ENCODE measurements around the gene GPR152.
"Not testable (repeated sequence)": the region's sequence is repeated elsewhere in the genome, so short reads cannot be mapped to it uniquely, and the experiment has no call there.

Gene GPR152

DNA sequence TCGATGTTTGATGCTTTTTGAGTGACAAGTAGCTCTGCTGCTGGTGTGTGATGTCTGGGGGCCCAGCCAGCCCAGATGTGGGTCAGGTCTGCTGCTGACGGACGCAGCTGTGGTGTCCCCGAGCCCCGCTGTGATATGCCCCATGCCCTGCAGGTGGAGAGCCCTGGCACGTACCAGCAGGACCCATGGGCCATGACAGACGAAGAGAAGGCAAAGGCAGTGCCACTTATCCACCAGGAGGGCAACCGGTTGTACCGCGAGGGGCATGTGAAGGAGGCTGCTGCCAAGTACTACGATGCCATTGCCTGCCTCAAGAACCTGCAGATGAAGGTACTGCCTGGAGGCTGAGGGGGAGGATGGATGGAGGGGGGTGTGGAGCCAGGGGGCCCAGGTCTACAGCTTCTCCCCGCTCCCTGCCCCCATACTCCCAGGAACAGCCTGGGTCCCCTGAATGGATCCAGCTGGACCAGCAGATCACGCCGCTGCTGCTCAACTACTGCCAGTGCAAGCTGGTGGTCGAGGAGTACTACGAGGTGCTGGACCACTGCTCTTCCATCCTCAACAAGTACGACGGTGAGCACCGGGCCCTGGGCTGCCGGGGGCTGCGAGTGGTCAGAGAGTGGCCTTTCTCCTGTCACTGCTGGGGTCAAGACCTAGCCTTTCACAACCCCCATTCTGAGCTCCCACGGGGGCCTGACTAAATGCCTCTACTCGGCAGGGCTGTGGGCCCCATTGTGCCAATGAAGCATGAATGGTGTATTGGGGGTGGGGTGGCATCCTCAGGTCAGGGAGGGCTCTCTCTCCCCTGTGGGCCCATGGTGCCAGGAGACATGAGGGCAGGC lies 37.6 kb upstream of the GPR152 start:
- DNase-seq (ENCODE audit: low read depth in 2 of 3, low spot score in 1 of 3) = no peak

DNA sequence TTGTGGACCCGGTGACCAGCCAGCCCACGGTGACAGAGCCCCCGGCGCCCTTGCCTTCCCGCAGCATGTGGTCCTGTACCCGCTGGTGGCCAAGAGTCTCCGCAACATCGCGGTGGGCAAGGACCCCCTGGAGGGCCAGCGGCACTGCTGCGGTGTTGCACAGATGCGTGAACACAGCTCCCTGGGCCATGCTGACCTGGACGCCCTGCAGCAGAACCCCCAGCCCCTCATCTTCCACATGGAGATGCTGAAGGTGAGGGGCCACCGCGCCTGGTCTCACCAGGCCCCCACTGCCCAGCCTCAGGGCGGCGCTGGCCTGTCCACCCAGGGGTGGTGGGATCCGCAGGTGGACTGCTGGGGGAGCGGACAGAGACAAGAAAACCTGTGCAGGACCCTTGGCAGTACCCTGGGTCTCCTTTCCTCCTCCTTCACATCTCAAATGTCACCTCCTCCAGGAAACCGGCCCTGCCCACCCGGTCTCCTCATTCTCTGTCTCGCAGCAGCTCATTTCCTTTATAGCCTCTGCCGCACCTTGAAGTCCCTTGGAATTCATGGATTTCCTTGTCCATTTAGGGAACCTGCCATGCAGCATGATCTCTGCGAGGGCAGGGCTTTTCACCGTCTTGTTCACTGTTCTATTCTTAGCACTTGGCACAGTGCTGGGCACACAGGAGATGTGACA lies 36.8 kb upstream of the GPR152 start:
- no peak for DNase-seq (ENCODE audit: low read depth in 2 of 3, low spot score in 1 of 3)

DNA sequence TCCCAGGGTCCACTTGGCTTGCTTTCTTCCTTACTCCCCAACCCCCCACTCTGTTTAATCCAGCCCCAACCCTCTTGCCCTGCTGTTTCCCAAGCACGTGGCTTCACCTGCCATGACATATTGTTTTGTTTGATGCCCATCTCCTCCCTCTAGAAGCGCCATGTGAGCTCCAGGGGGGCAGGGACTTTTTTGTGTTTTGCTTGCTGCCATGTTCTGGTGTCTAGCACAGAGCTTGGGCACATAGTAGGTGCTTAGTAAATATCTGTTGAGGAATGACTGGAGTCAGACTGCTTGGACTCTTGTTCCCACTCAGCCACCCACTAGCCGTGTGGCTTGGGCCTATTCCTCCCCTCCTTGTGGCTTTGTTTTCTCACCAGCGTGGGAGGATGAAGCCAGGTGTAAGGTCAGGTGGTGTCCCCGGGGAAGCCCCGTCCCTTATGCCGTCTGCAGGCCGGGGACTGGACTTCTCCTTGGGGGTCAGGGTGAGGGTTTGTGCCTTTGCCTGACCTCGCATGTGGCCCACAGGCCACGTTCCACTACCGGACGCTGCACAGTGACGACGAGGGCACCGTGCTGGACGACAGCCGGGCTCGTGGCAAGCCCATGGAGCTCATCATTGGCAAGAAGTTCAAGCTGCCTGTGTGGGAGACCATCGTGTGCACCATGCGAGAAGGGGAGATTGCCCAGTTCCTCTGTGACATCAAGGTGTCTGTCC lies 34.1 kb upstream of the GPR152 start:
- no peak for DNase-seq (ENCODE audit: low read depth in 2 of 3, low spot score in 1 of 3)

DNA sequence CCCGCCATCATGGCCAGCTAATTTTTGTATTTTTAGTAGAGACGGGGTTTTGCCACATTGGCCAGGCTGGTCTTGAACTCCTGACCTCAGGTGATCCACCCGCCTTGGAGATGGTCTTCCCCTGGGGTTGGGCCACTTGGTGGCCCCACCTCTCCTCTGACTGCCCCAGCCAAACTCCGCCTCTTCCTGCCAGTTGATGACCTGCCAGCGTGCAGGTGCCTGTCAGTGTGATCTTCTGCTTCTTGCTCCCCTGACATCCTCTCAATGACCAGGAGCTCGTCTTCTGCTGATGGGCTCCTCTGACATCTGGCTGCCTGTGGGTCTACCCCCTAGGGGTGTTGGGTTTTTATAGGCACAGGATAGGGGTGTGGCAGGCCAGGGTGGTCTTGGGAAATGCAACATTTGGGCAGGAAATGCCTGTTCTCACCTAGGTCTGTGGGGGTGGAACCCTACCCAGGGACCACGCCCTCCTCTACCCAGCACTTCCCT lies 33.4 kb upstream of the GPR152 start:
- peak in 1 of 3 donors; percentile 66 for DNase-seq (ENCODE audit: low read depth in 2 of 3, low spot score in 1 of 3)

DNA sequence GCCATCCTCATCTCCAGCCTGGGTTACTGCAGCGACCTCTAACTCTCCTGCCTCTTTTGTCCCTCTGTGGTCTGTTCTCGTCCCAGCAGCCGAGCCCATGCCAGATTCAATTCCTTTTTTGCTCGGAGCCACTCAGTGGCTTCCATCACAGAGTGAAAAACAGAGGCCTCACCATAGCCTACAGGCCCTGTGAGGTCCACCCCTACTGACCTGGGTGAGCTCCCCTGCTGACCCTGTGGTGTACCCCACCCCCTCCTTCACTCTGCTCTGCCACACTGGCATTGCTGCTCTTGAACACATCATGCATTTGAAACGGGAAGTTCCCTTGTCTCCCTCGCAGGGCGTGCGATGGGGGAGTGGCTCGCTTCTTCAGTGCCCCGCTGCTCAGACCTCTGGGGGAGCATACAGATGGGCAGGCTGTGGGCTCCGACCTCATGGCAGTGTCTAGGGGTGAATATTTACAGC lies 32.4 kb upstream of the GPR152 start:
- DNase-seq (ENCODE audit: low read depth in 2 of 3, low spot score in 1 of 3) = peak in 1 of 3 donors; percentile 64

DNA sequence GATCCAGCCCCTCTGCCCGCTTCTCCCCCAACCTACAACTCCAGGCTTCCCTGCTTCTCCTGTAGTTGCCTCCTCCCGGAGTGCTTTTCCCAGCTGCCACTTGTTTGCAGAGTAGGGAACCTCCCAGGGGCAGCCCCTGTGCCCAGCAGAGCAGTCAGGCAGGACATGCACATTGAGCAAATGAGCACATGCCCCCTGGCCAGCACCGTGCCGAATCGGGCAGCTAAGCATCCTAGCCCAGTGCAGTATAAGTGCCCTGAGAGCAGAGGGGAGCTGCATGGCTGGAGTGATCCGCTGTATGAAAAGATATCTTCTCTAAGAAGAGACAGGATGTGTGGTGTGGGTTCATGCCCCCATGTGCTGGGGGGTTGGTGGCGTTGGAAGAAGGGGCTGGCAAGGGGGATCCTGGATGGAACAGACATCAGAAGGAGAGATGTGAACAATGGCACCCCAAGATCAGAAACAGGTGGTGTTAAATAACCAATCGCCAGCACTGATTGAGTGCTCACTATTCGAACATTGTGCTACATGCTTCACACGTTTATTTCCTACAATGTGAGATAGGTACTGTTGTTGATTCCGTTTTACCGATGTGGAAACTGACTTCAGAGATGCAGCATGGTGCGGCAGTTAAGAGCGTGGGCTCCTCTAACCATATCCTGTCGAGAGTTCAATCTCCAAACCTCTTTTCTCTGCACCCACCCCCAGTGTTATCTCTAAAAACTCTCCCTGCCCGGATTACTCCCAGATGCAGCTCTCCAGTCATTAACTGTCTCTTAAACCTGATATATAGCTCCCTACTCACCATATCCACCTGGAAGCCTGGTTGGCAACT lies 31.5 kb upstream of the GPR152 start:
- DNase-seq (ENCODE audit: low read depth in 2 of 3, low spot score in 1 of 3) = no peak

DNA sequence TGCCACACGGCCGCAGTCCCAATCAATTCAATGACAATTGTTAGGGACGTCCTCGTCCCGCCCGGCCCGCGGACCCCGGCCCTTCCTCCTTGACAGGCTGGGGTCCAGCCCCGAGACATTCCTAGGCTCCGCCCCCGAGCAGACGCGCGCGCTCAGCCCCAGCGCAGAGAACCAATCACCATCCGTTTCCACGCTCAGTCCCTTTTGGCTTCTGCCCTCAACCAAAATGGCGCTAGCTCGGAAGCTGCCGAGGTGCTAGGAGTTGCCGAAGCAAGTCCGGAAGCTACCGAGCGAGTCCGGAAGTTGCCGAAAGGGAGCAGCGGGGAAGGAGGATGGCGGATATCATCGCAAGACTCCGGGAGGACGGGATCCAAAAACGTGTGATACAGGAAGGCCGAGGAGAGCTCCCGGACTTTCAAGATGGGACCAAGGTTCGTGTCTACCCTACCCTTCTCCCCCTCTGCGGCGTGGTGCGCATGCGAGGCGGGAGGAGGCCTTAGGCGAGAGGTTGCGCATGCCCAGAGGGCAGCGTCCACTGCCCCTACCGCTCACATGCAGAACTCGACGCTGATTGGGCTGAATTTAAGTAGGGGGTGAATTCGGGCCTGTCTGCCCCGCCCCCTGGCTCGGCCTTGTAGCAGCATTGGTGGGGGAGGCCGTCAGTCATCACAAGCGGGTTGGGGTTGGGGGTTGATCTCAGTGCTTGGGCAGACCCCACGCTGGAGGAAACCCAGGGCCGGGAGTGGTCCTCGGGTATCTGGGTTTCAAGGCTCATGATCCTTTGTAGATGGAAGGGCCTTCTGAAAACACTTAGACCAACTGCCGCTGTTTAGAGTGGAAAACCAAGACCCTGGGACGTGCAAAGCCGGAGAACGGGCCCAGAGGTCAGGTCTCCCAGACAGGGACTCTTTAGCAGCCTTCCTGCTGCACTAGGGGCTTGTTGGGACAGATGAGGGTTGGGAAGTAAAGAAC lies 30.6 kb upstream of the GPR152 start, which contains the start of gene AIP:
Gene AIP, plus strand, starts transcription at position 200 of the 972 bp plus-strand sequence. Its CDS starts 133 bp downstream, at position 333.
- peak; percentile 96 to 98 (median 97) for DNase-seq (ENCODE audit: low read depth in 2 of 3, low spot score in 1 of 3)

DNA sequence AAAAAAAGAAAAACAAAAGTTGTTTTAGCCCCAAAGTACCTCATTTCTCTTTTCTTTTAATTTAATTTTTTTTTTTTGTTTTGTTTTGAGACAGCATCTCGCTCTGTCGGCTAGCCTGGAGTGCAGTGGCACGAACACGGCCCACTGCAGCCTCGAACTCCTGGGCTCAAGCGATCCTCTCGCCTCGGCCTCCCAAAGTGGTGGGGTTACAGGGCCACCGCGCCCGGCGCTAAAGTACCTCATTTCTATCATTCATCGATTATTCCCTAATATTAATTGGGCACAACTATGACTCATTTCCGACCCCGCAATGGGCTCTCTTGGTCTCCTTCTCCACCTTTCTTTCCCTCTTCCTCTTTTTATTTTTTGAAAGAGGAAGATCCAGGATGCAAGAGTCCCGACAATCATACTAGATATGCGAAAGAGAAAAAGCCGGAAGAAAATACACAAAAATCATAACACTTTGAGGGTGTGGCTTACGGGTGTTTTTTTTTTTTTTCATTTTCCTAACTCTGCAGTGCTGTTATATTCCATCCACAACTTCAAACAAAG lies 29.8 kb upstream of the GPR152 start:
- DNase-seq (ENCODE audit: low read depth in 2 of 3, low spot score in 1 of 3) = no peak

DNA sequence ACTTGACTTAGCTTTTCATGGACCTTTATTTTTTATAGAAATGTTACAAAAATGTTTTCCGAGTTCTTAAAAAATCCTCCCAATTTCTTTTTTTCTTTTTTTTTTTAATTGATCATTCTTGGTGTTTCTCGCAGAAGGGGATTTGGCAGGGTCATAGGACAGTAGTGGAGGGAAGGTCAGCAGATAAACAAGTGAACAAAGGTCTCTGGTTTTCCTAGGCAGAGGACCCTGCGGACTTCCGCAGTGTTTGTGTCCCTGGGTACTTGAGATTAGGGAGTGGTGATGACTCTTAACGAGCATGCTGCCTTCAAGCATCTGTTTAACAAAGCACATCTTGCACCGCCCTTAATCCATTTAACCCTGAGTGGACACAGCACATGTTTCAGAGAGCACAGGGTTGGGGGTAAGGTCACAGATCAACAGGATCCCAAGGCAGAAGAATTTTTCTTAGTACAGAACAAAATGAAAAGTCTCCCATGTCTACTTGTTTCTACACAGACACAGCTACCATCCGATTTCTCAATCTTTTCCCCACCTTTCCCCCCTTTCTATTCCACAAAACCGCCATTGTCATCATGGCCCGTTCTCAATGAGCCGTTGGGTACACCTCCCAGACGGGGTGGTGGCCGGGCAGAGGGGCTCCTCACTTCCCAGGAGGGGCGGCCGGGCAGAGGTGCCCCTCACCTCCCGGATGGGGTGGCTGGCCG lies 25.0 kb upstream of the GPR152 start:
- DNase-seq (ENCODE audit: low read depth in 2 of 3, low spot score in 1 of 3) = not testable (repeated sequence)

DNA sequence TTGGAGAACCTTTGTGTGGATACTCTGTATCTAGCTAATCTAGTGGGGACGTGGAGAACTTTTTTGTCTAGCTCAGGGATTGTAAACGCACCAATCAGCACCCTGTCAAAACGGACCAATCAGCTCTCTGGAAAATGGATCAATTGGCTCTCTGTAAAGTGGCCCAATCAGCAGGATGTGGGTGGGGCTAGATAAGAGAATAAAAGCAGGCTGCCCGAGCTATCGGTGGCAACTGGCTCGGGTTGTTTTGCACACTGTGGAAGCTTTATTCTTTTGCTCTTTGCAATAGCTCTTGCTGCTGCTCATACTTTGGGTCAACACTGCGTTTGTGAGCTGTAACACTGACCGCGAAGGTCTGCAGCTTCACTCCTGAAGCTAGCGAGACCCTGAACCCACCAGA lies 24.2 kb upstream of the GPR152 start:
- not testable (repeated sequence) for DNase-seq (ENCODE audit: low read depth in 2 of 3, low spot score in 1 of 3)

DNA sequence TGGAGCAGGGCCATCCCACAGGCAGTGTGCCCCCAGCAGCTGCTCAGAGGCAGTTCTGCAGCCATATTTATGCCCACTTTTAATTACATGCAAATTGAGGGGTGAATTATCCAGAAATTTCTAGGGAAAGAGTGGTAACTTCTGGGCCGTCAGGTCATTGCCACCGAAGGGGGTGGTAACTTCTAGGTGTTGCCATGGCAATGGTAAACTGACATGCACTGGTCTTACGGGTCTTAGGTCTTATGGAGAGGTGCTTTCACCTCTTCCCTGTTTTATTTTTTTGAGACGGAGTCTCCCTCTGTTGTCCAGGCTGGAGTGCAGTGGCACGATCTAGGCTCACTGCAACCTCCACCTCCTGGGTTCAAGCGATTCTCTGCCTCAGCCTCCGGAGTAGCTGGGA lies 20.4 kb upstream of the GPR152 start:
- no peak for DNase-seq (ENCODE audit: low read depth in 2 of 3, low spot score in 1 of 3)

DNA sequence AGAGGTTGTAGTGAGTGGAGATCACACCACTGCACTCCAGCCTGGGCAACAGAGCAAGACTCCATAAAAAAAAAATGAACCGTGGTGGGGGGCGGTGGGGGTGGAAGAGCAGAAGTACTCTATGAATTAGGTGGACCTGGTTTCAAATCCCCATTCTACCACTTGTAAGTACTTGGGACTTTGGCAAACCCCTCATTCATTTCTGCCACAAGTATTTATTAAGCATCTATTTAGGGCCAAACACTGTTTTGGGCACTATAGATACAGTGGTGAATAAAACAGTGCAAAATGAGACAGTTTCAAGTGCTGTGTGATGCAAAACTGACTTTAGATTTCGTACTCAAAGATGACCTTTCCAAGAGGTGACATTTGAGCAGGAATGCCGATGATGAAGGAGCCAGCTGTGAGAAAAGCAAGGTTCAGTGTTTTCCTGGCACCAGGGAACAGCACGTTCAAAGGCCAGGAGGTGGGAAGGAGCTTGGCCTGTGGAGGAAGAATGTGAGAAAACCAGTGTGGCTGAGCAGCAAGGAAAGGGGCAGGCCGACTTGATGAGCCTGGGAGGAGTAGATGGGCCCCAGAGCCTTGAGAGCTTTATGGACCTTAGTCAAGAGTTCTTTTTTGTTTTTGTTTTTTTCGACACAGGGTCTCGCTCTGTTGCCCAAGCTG lies 17.9 kb upstream of the GPR152 start:
- DNase-seq (ENCODE audit: low read depth in 2 of 3, low spot score in 1 of 3) = no peak

DNA sequence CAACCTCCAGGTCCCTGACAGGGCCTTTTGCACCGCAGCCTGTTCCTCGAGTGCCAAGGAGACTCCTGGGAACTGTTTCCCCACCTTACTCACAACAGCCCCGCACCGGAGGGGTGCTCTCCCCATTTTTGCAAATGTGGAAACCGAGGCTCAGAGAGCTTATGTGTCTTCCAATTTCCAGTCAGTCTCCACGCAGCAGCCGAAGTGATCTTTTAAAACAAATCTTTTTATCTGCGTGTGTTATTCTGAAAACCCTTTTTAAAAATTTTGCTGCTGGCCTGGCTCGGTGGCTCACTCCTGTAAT lies 16.9 kb upstream of the GPR152 start:
- no peak for DNase-seq (ENCODE audit: low read depth in 2 of 3, low spot score in 1 of 3)

DNA sequence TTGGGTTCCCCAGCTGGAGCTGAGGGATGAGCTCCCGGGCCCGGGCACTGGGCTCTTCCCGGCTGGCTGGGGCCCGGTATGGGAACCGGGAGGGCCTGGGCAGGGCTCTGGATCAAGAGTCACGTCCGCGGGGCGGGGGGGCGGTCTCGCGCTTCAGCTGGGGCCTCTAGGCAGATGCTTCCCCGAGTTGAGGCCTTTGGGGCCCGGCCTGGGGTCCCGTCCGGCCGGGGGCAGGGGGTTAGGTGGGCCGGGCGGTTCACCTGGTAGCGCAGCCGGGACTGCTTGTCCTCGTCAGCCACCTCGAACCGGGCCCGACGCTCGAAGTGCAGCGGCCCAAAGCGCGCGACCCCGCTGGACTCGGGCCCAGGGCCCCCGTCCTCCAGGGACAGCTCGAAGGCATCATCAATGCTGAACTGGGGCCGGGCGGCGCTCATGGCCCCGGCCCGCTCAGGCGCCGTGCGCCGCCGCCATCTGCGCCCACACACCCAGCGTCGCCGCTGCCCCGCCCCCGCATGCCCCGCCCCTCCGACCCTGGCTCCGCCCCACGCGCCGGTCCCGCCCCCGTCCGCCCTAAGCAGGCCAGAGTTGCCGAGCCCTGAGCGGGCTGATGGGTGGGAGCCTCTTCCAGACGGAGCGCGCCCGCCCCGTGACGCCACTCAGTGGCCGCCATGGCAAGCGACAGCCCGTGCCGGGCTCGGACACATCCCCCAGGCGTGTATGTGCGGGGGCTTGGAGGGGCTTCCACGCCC lies 16.4 kb upstream of the GPR152 start, which contains the start of gene TMEM134:
Gene TMEM134, minus strand, starts transcription at position 493 of the 749 bp plus-strand sequence. Its CDS starts 59 bp downstream, at position 434.
- peak; percentile 89 to 93 (median 90) for DNase-seq (ENCODE audit: low read depth in 2 of 3, low spot score in 1 of 3)

DNA sequence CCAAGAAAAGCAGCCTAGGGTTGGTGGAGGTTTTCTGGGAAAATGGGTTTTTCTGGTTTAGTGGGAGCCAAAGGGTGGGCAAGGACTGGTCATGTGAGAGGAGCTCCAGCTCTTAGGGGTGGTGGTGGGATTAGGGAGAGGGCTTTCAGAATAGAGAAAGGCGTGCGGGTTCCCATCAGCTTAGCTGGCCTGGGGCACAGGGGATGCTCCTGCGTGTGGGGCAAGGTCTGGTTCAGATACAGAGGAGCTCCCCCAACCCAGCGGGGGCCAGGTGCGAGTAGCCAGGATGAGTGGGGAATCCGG lies 15.9 kb upstream of the GPR152 start:
- no peak for DNase-seq (ENCODE audit: low read depth in 2 of 3, low spot score in 1 of 3)

DNA sequence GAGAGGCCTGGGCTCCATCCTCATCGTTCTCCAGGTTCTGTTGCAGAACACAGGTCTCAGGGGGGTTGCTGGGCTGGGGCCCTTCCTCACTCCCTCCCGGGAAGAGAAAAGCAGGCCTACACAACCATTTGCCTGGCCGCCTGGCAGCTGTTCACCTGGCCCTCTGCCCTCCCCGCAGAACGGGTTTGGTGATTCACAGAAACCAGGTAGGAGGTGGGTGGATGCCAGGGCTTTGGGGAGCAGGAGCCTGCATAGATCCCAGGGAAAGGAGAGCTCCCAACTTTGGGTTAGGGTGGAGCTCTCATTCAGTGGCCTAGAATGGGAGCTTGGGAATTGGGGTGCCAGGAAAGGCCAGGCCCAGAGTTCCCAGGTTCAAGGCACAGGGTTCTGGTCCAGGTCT lies 15.5 kb upstream of the GPR152 start:
- DNase-seq (ENCODE audit: low read depth in 2 of 3, low spot score in 1 of 3) = no peak

DNA sequence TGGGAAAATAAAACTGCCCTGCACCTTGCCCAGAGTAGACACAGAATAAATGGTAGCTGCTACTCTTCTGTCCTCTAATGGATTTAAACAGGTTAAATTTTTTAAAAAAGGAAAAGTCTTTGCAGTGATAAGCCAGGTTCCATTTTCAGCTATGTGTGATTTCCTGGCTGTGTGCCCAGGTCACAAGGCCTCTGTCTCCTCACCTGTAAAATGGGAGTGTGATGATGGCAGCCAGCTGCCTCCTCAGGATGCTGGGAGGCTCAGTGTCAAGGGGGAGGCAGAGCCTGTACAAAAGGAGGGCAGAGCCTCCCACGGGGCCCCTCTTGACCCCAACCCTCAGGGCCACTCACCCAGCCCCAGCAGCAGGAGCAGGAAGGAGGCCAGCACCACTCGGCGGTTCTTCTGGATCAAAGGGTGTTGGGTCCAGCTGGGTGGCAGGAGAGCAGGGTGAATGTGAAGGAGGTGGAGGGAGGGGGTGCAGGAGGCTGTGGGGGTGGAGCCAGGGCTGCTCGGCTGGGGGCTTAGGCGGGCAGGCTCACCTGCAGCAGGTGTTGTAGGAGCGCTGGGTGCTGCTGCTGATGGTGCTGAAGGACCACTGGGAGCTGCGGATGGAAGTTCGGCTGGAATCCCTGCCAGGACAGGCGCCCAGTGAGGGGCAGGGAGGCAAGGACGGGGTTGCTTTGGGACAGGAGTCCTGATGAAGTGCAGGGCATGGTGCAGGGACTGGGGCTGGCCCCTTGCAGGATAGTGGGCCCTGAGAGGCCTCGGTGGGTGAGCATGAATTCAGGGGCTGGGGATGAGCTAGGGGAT lies 14.6 kb upstream of the GPR152 start:
- no peak for DNase-seq (ENCODE audit: low read depth in 2 of 3, low spot score in 1 of 3)
